ENCODE results near the gene ACTRT2. TPM values are rescaled to one million over a fixed set of nuclear protein-coding genes. Genes with fewer than 3 reads are reported as not detected.

ACTRT2 gene
- total and polyA plus RNA-seq, 10 of the 15 experiments (the other 5 are each of a cell fraction or from before 2014, with no cell fraction given), result not detected

- DNase-seq (ENCODE audit: low read depth, low spot score), result no peak
- TF ChIP-seq NRF1 (conservative IDR thresholded peaks at IDR 0.05; ENCODE audit: low read depth, low read length) (no peak), NR2F1 (conservative IDR thresholded peaks at IDR 0.05) (no peak), POU2F2 (IDR thresholded peaks at IDR 0.05; ENCODE audit: borderline replicate concordance, low read depth, low read length) (no peak), SUPT20H (IDR thresholded peaks at IDR 0.05; ENCODE audit: borderline replicate concordance, control insufficient read depth, low read depth, low read length) (no peak), BACH1 (IDR thresholded peaks at IDR 0.05; ENCODE audit: borderline replicate concordance) (no peak), RUNX3 (IDR thresholded peaks at IDR 0.05; ENCODE audit: low read length) (no peak), YY1 (IDR thresholded peaks at IDR 0.05; ENCODE audit: low read depth, low read length) (no peak), EP300 (IDR thresholded peaks at IDR 0.05; ENCODE audit: borderline replicate concordance in 1 of 2, control insufficient read depth in 1 of 2, low read depth in 2 of 2, low read length in 2 of 2) (no peak), YBX1 (IDR thresholded peaks at IDR 0.05) (no peak), CHD4 (IDR thresholded peaks at IDR 0.05) (no peak), ZNF622 (IDR thresholded peaks at IDR 0.05) (no peak), NFIC (IDR thresholded peaks at IDR 0.05; ENCODE audit: low read depth, low read length) (no peak), RELA (IDR thresholded peaks at IDR 0.05; ENCODE audit: borderline replicate concordance, partially characterized antibody) (no peak), CBX5 (IDR thresholded peaks at IDR 0.05; ENCODE audit: low read depth) (no peak), BCLAF1 (IDR thresholded peaks at IDR 0.05) (no peak), MYB (IDR thresholded peaks at IDR 0.05; ENCODE audit: borderline replicate concordance, low read depth, low read length) (no peak), RAD21 (IDR thresholded peaks at IDR 0.05; ENCODE audit: insufficient read depth, low read depth, low read length) (no peak), KAT2A (conservative IDR thresholded peaks at IDR 0.05; ENCODE audit: control insufficient read depth, low read depth, low read length) (no peak), SUZ12 (IDR thresholded peaks at IDR 0.05; ENCODE audit: unreplicated experiment) (no peak), ZBED1 (IDR thresholded peaks at IDR 0.05; ENCODE audit: borderline replicate concordance) (no peak)
- 47% methylated on average over 8 of the region's 12 CpGs for WGBS (ENCODE audit: insufficient coverage, insufficient replicate concordance, low lambda C conversion rate, missing lambda C conversion rate)
- Histone ChIP-seq H3K4me2 (ENCODE audit: control insufficient read depth, insufficient read depth) (no peak overlapping the region), H3K4me1 (ENCODE audit: control insufficient read depth, insufficient read depth, low read length) (no peaks in the 10 kb centered on the region), H2AFZ (ENCODE audit: control insufficient read depth, low read depth, low read length) (no peak overlapping the region), H3K4me3 (no peak overlapping the region), H3K27ac (ENCODE audit: control insufficient read depth, insufficient read depth) (no peak overlapping the region), H3K36me3 (ENCODE audit: control insufficient read depth in 2 of 2, insufficient read depth in 2 of 2, low read length in 1 of 2) (no peaks in the 10 kb centered on the region), H3K27me3 (replicated peaks in 1 of 2; ENCODE audit: control insufficient read depth in 2 of 2, insufficient read depth in 2 of 2, low read length in 1 of 2) (no peaks in the 10 kb centered on the region), H3K9me3 (replicated peaks; ENCODE audit: control insufficient read depth, insufficient read depth, low read length) (no peaks in the 10 kb centered on the region), H3K79me2 (ENCODE audit: control insufficient read depth, insufficient read depth, low read length) (no peaks in the 10 kb centered on the region), H4K20me1 (ENCODE audit: control insufficient read depth, insufficient read depth) (no peaks in the 10 kb centered on the region), H3K9ac (ENCODE audit: control insufficient read depth, insufficient read depth, low read length) (no peak overlapping the region)
- in situ Hi-C loops (cut with MboI) (no loop called here), intact Hi-C loops (cut with micrococcal nuclease; ENCODE audit: unreplicated experiment) (no loop called here)
- ChIA-PET CTCF (no interaction called here), SMC1A (ENCODE audit: uncharacterized antibody, unreplicated experiment) (no interaction called here), RAD21 (ENCODE audit: unreplicated experiment) (no interaction called here), POLR2A (no interaction called here)
- no peak for FAIRE-seq
- ATAC-seq, result no peak
- BruUV-seq (replicated peaks), result no TSS peak
Measured at GRCh38 chr1:2980849-2981248, 40.4 kb upstream of the ACTRT2 start.

All from GM12878 (cell line).